HG02610 (cell line): ENCODE results near the gene ARHGAP31.
"Not testable (repeated sequence)": the region's sequence is repeated elsewhere in the genome, so short reads cannot be mapped to it uniquely, and the experiment has no call there.

Source experiments
- ATAC-seq: cut with Tn5 transposase; IDR thresholded peaks from one replicate; pipeline ENCODE4 v1.9.1; 2021; ENCODE audit warnings: mild to moderate bottlenecking, moderate library complexity; ENCODE audit not compliant: unreplicated experiment

The ARHGAP31 gene

DNA sequence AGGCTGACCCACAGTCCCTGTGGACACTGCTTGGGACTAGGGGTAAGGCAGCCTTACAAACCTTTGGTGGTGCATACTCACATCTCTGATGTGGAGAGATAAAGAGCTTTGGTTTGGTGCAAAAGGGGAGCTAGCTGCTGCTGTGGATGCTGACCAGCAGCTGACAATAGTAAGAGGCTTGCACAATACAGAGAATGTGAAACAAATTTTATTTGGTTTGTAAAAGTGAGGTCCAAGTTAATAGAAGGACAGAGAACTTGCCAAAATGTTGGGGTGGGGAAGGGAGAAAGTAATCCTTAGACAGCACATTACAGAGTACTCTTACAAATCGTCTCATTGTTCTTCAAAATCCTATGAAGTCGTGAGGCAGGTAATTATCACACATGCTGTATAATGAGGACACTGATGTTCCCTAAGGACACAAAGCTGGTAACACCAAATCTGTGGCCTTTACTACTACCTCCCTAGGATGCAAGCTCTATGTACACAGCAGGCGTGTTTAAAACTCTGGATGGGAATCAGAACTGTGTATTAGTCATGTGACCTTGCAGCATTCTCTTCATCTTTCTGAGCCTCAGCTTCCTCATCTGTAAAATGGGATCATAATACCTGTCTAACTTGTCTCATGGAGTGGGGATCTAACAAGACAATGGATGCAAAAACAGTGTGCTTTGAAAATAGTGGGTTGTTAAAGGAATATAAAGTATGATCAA lies 21.6 kb downstream of the ARHGAP31 start:
- ATAC-seq, result no peak

DNA sequence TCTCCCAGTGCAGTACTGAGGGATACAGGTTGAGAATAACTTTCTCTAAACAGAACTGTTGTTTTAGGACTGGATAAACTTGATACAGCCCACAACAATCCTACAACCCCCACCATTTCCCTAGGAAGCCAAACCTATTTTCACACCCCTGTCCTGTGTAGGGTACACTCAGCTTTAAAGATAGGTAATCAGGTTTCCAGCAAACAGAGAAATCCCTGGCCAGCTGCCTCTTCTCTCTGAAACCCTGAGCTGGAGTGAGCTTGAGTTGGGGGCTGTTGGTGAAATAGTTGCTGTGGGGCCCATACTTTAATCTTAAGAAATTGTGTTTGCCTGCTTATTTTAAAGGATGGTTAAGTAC lies 22.1 kb downstream of the ARHGAP31 start:
- ATAC-seq, result no peak

DNA sequence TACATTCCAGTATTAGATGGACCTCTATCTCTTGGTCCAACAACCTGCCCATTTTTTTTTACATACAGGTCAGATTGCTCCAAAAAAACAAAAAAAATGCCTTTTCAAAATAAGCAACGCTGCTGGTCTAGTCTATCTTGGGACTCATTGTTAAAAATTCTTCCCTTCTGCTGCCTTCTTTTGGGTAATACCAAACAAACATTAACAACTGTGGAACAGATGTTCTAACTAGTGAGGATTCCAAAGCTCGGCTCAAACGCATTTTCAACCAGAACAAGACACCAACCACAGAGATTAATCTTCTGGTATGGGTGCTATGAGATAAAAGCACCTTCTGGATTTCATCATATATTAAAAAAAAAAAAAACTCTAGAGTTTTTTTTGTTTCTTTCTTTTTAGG lies 24.7 kb downstream of the ARHGAP31 start:
- no peak for ATAC-seq

DNA sequence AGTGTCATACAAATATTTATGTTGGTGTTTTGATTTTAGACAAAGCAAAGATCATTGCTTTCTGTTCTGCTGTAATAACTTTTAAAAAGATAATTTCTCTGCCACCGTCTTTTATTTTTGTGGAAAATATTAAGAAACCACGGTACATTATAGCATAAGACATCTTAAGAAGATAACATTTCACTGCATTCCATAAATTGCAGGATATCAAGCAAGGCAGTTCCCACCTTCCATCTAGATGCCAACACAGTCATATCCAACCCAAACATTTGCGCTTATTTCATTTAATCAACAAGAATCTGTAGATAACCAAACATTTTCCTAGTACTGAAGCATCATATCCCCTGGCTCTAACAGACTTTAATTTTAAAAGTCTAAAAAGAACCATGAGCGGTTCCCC lies 25.1 kb downstream of the ARHGAP31 start:
- ATAC-seq, result no peak

DNA sequence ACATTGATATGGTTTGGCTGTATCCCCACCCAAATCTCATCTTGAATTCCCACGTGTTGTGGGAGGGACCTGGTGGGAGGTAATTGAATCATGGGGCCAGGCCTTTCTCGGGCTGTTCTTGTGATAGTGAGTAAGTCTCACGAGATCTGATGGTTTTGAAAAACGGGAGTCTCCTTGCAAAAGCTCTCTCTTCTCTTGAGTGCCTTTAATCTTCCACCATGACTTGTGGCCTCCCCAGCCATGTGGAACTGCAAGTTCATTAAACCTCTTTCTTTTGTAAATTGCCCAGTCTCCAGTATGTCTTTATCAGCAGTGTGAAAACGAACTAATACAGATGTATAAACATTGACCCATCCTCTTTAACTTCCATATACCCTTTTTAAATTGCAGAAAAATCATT lies 26.6 kb downstream of the ARHGAP31 start:
- not testable (repeated sequence) for ATAC-seq

DNA sequence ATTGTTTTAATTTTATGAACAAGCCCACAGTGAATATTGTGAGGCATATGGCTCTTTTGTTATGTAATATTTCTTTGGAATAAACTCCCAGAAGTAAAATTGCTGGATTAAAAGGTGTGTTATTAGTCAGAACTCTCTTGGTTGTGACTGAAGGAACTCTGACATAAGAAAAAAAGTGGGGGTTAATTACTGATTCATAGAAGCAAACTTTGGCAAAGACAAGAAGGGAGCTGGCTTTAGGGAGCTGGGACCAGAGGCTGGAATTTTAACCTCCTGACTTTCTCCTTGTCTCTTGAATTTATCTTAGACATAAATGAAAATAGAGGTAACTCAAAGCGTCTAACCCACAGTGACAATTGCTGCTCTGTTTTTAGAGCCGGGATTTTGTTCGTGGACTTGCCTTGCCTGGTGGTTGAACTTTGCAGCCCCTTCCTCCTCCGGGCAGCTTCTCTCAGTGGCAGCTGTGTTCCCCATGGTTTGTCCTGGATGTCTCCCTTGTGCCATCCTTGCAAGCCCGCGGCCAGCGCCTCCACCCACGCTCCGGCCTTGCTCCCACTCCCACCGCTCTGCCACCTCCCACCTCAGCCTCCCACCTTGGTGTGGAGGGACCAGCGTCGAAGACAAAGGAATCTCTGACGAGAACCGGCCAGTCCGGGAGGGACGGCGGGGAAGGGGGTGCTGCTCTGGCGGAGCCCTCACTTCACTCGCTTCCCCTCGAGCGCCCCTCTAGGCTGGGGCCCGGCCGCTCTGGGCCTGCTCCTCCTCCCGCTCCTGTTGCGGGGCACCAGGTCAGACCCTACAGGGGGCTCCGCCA lies 28.0 kb downstream of the ARHGAP31 start:
- ATAC-seq, result peak; percentile 26

- ATAC-seq, result peak; percentile 88
Observed at GRCh38 chr3:119322835-119323722, 28.9 kb downstream of the ARHGAP31 start.

- no peak for ATAC-seq
Observed at GRCh38 chr3:119323723-119324085, 29.5 kb downstream of the ARHGAP31 start.

- peak; percentile 12 for ATAC-seq
Observed at GRCh38 chr3:119324899-119325298, 30.7 kb downstream of the ARHGAP31 start.

DNA sequence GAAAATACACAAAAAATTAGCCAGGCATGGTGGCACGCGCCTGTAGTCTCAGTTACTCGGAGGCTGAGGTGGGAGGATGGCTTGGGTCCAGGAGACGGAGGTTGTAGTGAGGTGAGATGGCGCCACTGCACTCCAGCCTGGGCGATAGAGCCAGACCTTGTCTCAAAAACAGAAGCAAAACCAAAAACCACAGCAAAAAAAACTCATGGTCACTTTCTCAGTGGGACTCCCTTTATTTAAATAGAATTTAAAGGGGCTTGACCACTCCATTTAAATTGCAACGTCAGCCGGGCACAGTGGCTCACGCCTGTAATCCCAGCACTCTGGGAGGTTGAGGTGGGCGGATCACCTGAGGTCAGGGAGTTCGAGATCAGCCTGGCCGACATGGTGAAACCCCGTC lies 32.8 kb downstream of the ARHGAP31 start:
- ATAC-seq, result no peak

GRCh38 chr3:119329551-119329950 lies 35.4 kb downstream of the ARHGAP31 start:
- no peak for ATAC-seq

DNA sequence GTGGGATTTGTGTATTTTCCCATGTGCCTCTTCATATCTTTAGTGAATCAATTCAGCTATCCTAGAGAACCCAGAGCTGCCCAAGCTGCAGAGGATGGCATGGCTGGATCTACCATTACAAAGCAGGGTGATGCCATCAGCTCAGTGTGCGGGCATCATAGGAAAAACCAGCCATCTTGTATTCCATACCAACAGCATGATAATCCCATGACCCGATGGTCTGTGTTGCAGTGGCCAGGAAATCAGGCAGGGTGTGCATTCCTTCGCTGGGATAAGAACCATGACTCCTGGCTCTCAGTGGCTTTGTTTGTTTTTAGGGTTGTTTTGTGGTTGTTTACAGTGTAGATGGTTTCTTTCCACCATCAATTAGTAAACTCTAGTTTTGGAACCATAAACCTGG lies 36.0 kb downstream of the ARHGAP31 start:
- ATAC-seq, result no peak

DNA sequence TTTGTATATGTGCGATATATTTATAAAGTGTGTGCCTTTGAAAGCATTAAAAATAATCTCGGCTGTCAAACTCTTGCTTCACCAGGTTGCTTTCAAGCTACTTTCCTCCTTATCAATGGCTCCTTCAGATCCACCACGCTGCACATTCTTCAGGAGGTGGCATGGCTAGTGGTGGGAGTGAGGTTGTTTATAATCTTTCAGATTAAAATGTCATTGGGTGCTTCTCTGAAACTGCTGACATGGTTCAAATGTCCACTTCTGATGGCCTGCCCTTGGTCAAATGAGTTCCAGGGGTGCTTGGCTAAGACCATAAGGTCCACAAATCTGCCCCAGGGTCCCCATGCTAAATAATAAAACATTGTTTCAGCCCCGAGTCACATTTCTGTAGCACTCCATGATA lies 36.7 kb downstream of the ARHGAP31 start:
- ATAC-seq, result no peak

- no peak for ATAC-seq
Observed at GRCh38 chr3:119331661-119332060, 37.5 kb downstream of the ARHGAP31 start.

DNA sequence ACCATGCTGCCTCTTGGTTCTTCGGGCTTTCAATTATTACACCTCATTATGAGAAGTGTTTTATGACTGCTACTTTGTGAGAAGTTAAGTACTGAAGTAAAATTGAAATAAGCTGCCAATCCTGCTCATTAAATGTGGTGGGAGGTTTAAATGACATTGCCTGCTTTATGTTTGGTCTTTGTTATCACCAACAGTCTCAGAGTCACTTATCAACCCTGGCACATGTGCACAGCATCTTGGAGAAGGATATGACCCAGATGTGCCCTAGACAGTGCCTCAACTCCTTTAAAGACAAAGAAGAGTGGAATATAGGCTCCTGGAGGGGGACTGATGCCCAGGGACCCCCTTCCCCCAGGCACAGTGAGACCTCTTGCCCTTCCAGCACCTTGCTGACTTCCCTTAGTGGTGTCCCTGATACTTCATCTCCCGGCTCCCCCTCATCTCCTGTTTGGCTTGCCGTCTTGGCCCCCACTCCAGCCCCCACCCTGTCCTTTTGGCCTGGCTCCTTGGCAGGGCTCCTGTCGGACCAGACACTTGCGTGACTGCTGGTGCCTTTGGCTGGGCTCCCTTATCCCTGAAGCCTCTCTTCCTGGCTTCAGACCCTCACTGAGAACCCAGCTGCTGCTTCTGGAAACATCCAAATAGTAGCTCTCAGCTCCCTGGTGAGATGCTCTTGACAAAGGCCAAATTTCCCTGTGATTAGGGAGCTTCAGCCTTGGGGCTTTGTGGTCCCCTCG lies 39.8 kb downstream of the ARHGAP31 start:
- no peak for ATAC-seq

GRCh38 chr3:119336823-119337222 lies 42.6 kb downstream of the ARHGAP31 start:
- ATAC-seq, result no peak

GRCh38 chr3:119337407-119337806 lies 43.2 kb downstream of the ARHGAP31 start:
- not testable (repeated sequence) for ATAC-seq

- no peak for ATAC-seq
Observed at GRCh38 chr3:119338754-119339153, 44.6 kb downstream of the ARHGAP31 start.

GRCh38 chr3:119340014-119340413 lies 45.8 kb downstream of the ARHGAP31 start:
- ATAC-seq, result no peak

- ATAC-seq, result no peak
Observed at GRCh38 chr3:119340446-119340845, 46.3 kb downstream of the ARHGAP31 start.

GRCh38 chr3:119342176-119342575 lies 48.0 kb downstream of the ARHGAP31 start:
- no peak for ATAC-seq
